NCI-H460 (cell line): ENCODE results near the gene SHISAL2A. TPM values are rescaled to one million over a fixed set of nuclear protein-coding genes. Genes with fewer than 3 reads are reported as not detected.

Source experiments
- DNase-seq: peaks from one replicate; pipeline ENCODE4 v3.0.0-alpha.2; 2016; ENCODE audit warnings: low read depth; ENCODE audit errors: extremely low read depth
- total RNA-seq: library from RNA; depleted of rRNA; stranded (reverse); fragments of >200 nt; shearing (Covaris generic); gene quantifications from 2 replicates; pipeline ENCODE4 v1.2.3, GENCODE V29; 2014

Gene SHISAL2A
- total RNA-seq, 1 experiment from 2014 or later = not detected

GRCh38 chr1:52615489-52616042 lies 17.4 kb upstream of the SHISAL2A start:
- no peak for DNase-seq

- no peak for DNase-seq
These were observed 11.0 kb upstream of the SHISAL2A start for GRCh38 chr1:52621950-52622349.

GRCh38 chr1:52623812-52624211 lies 9.2 kb upstream of the SHISAL2A start:
- no peak for DNase-seq

- no peak for DNase-seq
These were observed 5.9 kb upstream of the SHISAL2A start for GRCh38 chr1:52627028-52627427.

GRCh38 chr1:52628614-52629324 lies 4.2 kb upstream of the SHISAL2A start:
- no peak for DNase-seq

GRCh38 chr1:52629325-52629643 lies 3.7 kb upstream of the SHISAL2A start:
- no peak for DNase-seq

- no peak for DNase-seq
These were observed 3.3 kb upstream of the SHISAL2A start for GRCh38 chr1:52629667-52630066.

GRCh38 chr1:52631759-52632331 lies 1.1 kb upstream of the SHISAL2A start:
- DNase-seq = no peak

- no peak for DNase-seq
These were observed 355 bp downstream of the SHISAL2A start for GRCh38 chr1:52633291-52633754.

GRCh38 chr1:52634111-52634510 lies 1.1 kb downstream of the SHISAL2A start:
- no peak for DNase-seq

- DNase-seq = no peak
These were observed 2.5 kb downstream of the SHISAL2A start for GRCh38 chr1:52635321-52636089.

GRCh38 chr1:52636721-52637695 lies 4.0 kb downstream of the SHISAL2A start:
- no peak for DNase-seq

- no peak for DNase-seq
These were observed 5.0 kb downstream of the SHISAL2A start for GRCh38 chr1:52637946-52638345.

- no peak for DNase-seq
These were observed 7.7 kb downstream of the SHISAL2A start for GRCh38 chr1:52640697-52641096.

GRCh38 chr1:52641307-52641706 lies 8.3 kb downstream of the SHISAL2A start:
- no peak for DNase-seq

GRCh38 chr1:52645261-52645660 lies 12.3 kb downstream of the SHISAL2A start:
- DNase-seq = no peak

- no peak for DNase-seq
These were observed 18.9 kb downstream of the SHISAL2A start for GRCh38 chr1:52651904-52652303.

GRCh38 chr1:52653207-52653849 lies 20.4 kb downstream of the SHISAL2A start:
- DNase-seq = no peak

- DNase-seq = no peak
These were observed 21.1 kb downstream of the SHISAL2A start for GRCh38 chr1:52654063-52654462.

GRCh38 chr1:52657702-52658101 lies 24.7 kb downstream of the SHISAL2A start:
- DNase-seq = no peak
